Aorta (tissue), 5 donors: Measurements from ENCODE around the gene MEGF11. TPM values are rescaled to one million over a fixed set of nuclear protein-coding genes. Genes with fewer than 3 reads are reported as not detected.

Source experiments
- ATAC-seq: fragments of 200-7000 bp; cut with Tn5 transposase; one replicate; pipeline ENCODE4 v1.9.1; 2022; ENCODE audit warnings: moderate library complexity; ENCODE audit not compliant: low FRiP score
- DNase-seq, 2 donors: peaks; one replicate each; pipeline ENCODE4 v3.0.0-alpha.2; 2020
- H3K27ac ChIP-seq, 2 donors: one replicate each; pipeline ENCODE4 v1.5.1; 2013; ENCODE audit warnings: low read length in 2 of 2, mild to moderate bottlenecking in 2 of 2, moderate library complexity in 2 of 2, control low read depth in 1 of 2, inconsistent platforms in 1 of 2, low read depth in 1 of 2
- H3K27me3 ChIP-seq, 2 donors: one replicate each; pipeline ENCODE4 v1.6.1; 2013; ENCODE audit warnings: control low read depth in 1 of 2, low read length in 1 of 2, mild to moderate bottlenecking in 1 of 2, moderate library complexity in 1 of 2; ENCODE audit not compliant: insufficient read depth in 2 of 2, control insufficient read depth in 1 of 2
- H3K36me3 ChIP-seq, 2 donors: one replicate each; pipeline ENCODE4 v1.6.1; 2013; ENCODE audit warnings: control low read depth in 1 of 2, low read length in 1 of 2, mild to moderate bottlenecking in 1 of 2; ENCODE audit not compliant: insufficient read depth in 2 of 2, control insufficient read depth in 1 of 2
- H3K4me1 ChIP-seq, 2 donors: one replicate each; pipeline ENCODE4 v1.6.1; 2013; ENCODE audit warnings: low read length in 2 of 2, control low read depth in 1 of 2, mild to moderate bottlenecking in 1 of 2, moderate library complexity in 1 of 2; ENCODE audit not compliant: insufficient read depth in 2 of 2, control insufficient read depth in 1 of 2
- H3K4me3 ChIP-seq, 2 donors: one replicate each; pipeline ENCODE4 v1.5.1; 2013; ENCODE audit warnings: low read length in 2 of 2, control low read depth in 1 of 2, mild to moderate bottlenecking in 1 of 2
- H3K9me3 ChIP-seq: one replicate; pipeline ENCODE4 v1.6.1; 2013; ENCODE audit warnings: mild to moderate bottlenecking, low read length; ENCODE audit not compliant: control insufficient read depth
- WGBS, 2 donors: extraction: QIAGEN DNeasy Blood & Tissue Kit; methylation state at CpG; one replicate each; pipeline ENCODE4 v1.1.7; 2013; 5-methylcytosine and 5-hydroxymethylcytosine counted together
- intact Hi-C, 2 donors: fragments of 100-400 bp; cut with DNase I; formaldehyde crosslinking; loops; one replicate each; pipeline versions ENCODE4 v1.14.2 to v1.15.0; 2022
- polyA plus RNA-seq, 2 donors: library from polyadenylated mRNA; stranded (reverse); fragments of 200-250 nt; gene quantifications; one replicate each; pipeline ENCODE4 v1.2.3, GENCODE V29; 2013
- total RNA-seq, 2 donors: library from RNA; stranded (reverse); fragmentation: NEBNext Ultra II Directional; extraction: Animal tissue kit (Norgen Biotek cat#: 25700); gene quantifications; one replicate each; pipeline ENCODE4 v1.2.1, GENCODE V29; 2021
- donor health status: healthy with polysubstance abuse.
- donor health status: Bipolar disorder and iron deficiency.
- donor health status: DM: no; HTN: no; CAD: no.
- donor health status: DM: no; HTN: no; CAD: no.
- donor health status: DM: yes; HTN: yes; CAD: no.

The MEGF11 gene
- total and polyA plus RNA-seq, 4 donors: not detected

DNA sequence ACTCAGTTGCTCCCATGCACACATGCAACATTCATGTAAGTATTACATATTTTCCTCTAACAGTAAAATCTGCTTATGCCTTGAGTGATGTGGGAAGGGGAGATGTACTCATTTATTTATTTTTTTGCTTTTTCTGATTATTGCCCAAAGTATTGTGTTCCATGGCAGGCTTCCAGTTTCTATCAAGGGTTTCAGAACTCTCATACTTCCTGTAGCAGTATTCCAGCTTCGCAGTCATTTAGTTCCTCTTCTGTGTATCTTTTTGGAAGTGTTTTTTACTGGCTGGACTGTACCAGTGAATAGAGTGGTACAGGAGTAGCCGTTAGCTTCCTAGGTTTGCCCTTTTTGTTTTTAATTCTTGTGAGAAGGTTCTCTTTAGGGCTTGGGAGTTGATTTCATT, 357.3 kb downstream of the MEGF11 start:
- ATAC-seq (no peak), DNase-seq (no peak)
- peaks cover 0 to 5% of the 10 kb centered on the region in 2 donors for H3K36me3 ChIP-seq

DNA sequence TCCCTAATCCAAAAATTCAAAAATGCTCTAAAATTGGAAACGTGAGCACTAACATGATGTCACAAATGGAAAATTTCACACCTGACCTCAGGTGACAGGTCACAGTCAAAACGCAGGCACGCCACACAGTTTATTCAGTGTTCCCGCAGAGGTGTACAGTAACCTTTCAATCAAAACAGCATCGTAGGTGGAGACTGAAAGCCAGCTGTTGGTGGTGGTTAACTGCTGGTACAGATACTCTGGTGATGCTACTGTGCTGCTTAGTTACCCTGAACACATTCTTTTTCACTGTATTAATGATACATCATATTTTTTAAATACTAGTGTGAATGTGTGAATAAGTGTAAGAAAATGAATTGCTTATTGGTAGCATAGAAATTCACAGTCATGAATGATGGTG, 360.5 kb downstream of the MEGF11 start:
- Histone ChIP-seq H3K4me3 (no peak overlapping the region), H3K36me3 (peaks cover 0 to 3% of the 10 kb centered on the region in 2 donors), H3K27ac (no peak overlapping the region), H3K9me3 (no peaks in the 10 kb centered on the region), H3K27me3 (no peaks in the 10 kb centered on the region), H3K4me1 (no peaks in the 10 kb centered on the region)
- intact Hi-C loops: no loop called here
- WGBS, 2 donors: 86 to 87% methylated on average over 5 of the region's 5 CpGs
- DNase-seq: no peak
- no peak for ATAC-seq

More for the DNA sequence above, 357.3 kb downstream of the MEGF11 start:
- Histone ChIP-seq H3K4me3 (no peak overlapping the region), H3K4me1 (no peaks in the 10 kb centered on the region), H3K9me3 (no peaks in the 10 kb centered on the region), H3K27me3 (no peaks in the 10 kb centered on the region), H3K27ac (no peak overlapping the region)
- intact Hi-C loops: no loop called here
- 23% methylated on average over 2 of the region's 2 CpGs for WGBS, 2 donors

DNA sequence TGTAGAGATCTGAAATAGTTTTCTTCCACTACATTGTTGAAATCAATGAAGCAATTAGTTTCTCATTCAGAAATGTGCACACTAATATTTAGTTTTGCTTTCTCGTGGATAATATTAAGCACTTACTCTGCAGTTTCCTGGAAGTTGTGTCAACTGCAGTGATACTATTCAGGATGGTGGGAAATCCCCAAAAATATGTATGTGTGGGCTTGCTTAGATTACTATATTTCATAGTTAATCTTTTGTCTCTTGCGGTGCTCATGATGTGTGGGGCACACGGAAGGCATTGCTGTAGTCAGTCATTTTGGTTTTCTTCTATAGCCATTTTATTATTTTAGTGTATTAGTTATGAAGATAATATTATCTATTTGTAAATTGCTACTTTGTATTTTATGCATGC, 364.6 kb downstream of the MEGF11 start:
- Histone ChIP-seq H3K4me3 (no peak overlapping the region), H3K9me3 (no peaks in the 10 kb centered on the region), H3K36me3 (peaks cover 0 to 2% of the 10 kb centered on the region in 2 donors), H3K27ac (no peak overlapping the region), H3K4me1 (no peaks in the 10 kb centered on the region), H3K27me3 (no peaks in the 10 kb centered on the region)
- no peak for DNase-seq
- ATAC-seq: no peak
- 76 to 79% methylated on average over 3 of the region's 3 CpGs for WGBS, 2 donors
- intact Hi-C loops: no loop called here

DNA sequence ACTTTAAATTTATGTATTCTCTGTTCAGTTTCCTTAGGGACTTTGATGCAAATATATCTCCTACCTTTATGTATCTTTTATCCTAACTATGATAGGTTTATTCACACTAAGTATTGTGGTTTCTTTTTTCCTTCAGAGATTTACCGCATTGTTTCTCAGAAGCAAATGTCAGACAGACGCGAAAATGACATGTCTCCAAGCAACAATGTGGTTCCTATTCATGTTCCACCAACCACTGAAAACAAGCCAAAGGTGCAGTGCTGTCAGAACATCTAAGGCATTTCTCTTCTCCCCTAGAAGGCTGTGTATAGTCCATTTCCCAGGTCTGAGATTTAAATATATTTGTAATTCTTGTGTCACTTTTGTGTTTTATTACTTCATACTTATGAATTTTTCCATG, 366.0 kb downstream of the MEGF11 start:
- WGBS, 2 donors: 82 to 88% methylated on average over 3 of the region's 3 CpGs
- H3K4me1 ChIP-seq: no peaks in the 10 kb centered on the region
- no peak overlapping the region for H3K4me3 ChIP-seq
- DNase-seq (no peak), ATAC-seq (no peak)
- H3K27me3 ChIP-seq: no peaks in the 10 kb centered on the region
- H3K9me3 ChIP-seq: no peaks in the 10 kb centered on the region
- peaks cover 0 to 2% of the 10 kb centered on the region in 2 donors for H3K36me3 ChIP-seq
- H3K27ac ChIP-seq: no peak overlapping the region
- intact Hi-C loops: no loop called here

DNA sequence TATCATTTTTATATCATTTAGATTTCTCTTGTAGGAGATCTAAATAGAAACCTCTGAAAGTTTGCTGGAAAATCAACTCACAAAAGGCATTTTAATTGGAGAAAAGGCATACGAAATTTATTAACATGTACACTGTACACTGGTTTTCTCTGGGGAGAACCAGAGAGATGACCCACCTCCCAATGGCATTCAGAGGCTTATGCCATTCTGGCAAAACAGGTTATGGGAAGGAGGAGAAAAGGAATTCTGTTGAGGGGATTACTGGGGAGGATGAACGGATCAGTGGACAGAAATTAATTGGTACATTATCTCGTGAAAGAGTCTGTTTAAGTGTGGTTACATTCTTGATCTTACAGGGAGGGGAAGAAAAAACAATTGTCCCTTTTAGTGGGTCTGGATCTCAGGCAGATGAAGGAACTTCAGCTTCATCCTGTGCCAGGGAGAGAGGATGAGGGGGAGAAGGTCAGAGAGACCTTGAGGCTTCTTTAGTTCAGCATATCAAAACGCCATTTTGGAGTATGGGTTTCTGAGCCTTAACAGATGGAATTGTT, 367.8 kb downstream of the MEGF11 start:
- DNase-seq: no peak

DNA sequence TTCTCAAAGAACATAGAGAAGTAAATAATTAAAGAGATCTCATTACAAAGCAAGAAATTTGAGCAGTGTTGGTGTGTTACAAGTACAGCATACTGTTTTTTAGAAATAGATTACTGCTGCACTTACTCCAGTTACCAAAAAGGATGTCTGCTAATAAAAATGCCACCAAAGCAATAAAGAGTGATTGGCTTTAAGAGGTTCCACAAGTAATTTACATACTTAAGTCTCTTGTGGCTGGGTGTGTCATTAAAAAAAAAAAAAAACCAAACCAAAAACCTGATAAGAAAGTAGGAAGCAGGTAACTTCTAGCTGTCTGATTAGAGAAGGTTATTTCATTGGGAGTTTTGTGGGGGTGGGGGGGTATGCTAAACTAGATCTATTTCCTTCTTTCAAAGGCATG, 369.0 kb downstream of the MEGF11 start:
- no peaks in the 10 kb centered on the region for H3K27me3 ChIP-seq
- H3K9me3 ChIP-seq: no peaks in the 10 kb centered on the region
- no peak overlapping the region for H3K27ac ChIP-seq
- intact Hi-C loops: no loop called here
- peaks cover 1 to 2% of the 10 kb centered on the region in 2 donors for H3K36me3 ChIP-seq
- DNase-seq (no peak), ATAC-seq (no peak)
- H3K4me3 ChIP-seq: no peak overlapping the region
- H3K4me1 ChIP-seq: no peaks in the 10 kb centered on the region

More for the DNA sequence above, 367.8 kb downstream of the MEGF11 start:
- no peaks in the 10 kb centered on the region for H3K27me3 ChIP-seq
- no peak overlapping the region for H3K27ac ChIP-seq
- peaks cover 1 to 2% of the 10 kb centered on the region in 2 donors for H3K36me3 ChIP-seq
- H3K4me1 ChIP-seq: no peaks in the 10 kb centered on the region
- intact Hi-C loops: no loop called here
- WGBS, 2 donors: 67 to 78% methylated on average over 4 of the region's 4 CpGs
- no peaks in the 10 kb centered on the region for H3K9me3 ChIP-seq
- no peak for ATAC-seq
- no peak overlapping the region for H3K4me3 ChIP-seq

DNA sequence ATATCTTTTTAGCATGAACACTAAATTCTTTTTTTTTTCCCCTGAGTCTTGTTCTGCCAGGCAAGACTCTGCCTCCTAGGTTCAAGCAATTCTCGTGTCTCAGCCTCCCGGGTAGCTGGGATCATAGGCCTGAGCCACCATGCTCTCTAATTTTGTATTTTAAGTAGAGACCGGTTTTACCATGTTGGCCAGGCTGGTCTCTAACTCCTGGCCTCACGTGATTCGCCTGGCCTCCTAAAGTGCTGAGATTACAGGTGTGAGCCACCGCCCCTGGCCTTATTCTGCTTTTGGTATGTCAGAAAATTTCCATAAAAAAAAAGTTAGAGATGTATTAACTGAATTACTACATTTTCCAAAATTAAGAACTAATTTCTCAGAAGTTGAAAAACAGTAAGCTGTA, 370.0 kb downstream of the MEGF11 start:
- ATAC-seq (no peak), DNase-seq (no peak)
- no peaks in the 10 kb centered on the region for H3K9me3 ChIP-seq
- no peak overlapping the region for H3K4me3 ChIP-seq
- WGBS, 2 donors: 85 to 94% methylated on average over 6 of the region's 6 CpGs
- H3K36me3 ChIP-seq: peaks cover 2 to 4% of the 10 kb centered on the region in 2 donors
- no peaks in the 10 kb centered on the region for H3K4me1 ChIP-seq
- H3K27me3 ChIP-seq: no peaks in the 10 kb centered on the region
- no peak overlapping the region for H3K27ac ChIP-seq
- intact Hi-C loops: no loop called here

DNA sequence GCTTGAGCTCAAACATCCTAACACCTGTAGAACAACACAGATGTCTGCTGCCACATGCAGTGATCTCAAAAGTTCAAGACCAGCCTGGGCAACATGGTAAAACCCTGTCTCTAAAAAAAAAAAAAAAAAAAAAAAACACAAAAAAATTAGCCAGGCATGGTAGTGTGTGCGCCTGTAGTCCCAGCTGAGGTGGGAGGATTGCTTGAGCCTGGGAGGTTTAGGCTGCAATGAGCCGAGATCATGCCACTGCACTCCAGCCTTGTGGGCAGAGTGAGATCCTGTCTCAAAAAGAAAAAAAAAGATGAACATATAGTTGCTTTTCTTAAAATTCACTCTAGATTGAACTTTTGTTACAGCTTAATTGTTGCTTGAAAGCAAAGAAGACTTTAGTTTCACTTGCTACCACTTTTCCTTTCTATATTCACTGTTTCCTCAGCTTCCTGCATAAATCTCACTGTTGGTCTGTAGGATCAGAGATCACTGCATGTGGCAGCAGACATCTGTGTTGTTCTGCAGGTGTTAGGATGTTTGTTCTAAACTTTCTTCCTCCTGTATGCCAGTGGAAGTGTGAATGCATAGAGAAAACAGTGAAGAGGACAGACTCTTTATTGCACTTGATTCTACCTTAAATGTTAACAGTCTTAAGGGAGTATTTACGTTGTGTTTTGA, 371.6 kb downstream of the MEGF11 start:
- Histone ChIP-seq H3K36me3 (peaks cover 0 to 6% of the 10 kb centered on the region in 2 donors), H3K9me3 (no peaks in the 10 kb centered on the region), H3K4me3 (no peak overlapping the region), H3K4me1 (no peaks in the 10 kb centered on the region), H3K27ac (no peak overlapping the region), H3K27me3 (no peaks in the 10 kb centered on the region)
- WGBS, 2 donors: 58% methylated on average over 3 of the region's 3 CpGs
- DNase-seq (no peak), ATAC-seq (no peak)
- intact Hi-C loops: no loop called here

DNA sequence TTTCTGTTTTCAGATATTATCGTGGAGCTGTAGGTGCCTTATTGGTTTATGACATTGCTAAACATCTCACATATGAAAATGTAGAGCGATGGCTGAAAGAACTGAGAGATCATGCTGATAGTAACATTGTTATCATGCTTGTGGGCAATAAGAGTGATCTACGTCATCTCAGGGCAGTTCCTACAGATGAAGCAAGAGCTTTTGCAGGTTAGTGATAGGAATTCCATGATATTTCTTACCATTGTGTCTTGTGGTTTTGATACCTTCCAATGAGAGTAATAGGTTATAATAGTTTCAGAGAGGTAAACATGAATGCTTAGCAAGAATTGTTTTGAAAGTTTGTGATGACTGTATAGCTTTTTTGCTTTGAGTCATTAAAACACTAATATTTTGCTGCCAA, 375.8 kb downstream of the MEGF11 start:
- H3K36me3 ChIP-seq: peaks cover 0 to 6% of the 10 kb centered on the region in 2 donors
- 86 to 90% methylated on average over 3 of the region's 3 CpGs for WGBS, 2 donors
- H3K27ac ChIP-seq: no peak overlapping the region
- H3K9me3 ChIP-seq: no peaks in the 10 kb centered on the region
- no peaks in the 10 kb centered on the region for H3K27me3 ChIP-seq
- intact Hi-C loops: no loop called here
- H3K4me1 ChIP-seq: no peaks in the 10 kb centered on the region
- DNase-seq (no peak), ATAC-seq (no peak)
- no peak overlapping the region for H3K4me3 ChIP-seq
